Neural progenitor cell (in vitro differentiated cells): ENCODE results near the gene TAL2. TPM values are rescaled to one million over a fixed set of nuclear protein-coding genes. Genes with fewer than 3 reads are reported as not detected.
A peak's percentile ranks its signal among the peaks of the same experiment; 100 is the strongest.

Experiments used
- DNase-seq: peaks from one replicate; pipeline ENCODE4 v3.0.0-alpha.2; 2016; ENCODE audit warnings: low spot score
- H2AFZ ChIP-seq: fragments of 200-600 bp; sonication (generic); replicated peaks from 2 replicates; pipeline ENCODE4 v1.6.1; 2016; ENCODE audit warnings: antibody characterized with exemption
- H3F3A ChIP-seq: fragments of 200-600 bp; sonication (generic); 2 replicates; pipeline ENCODE4 v1.6.1; 2016; ENCODE audit warnings: antibody characterized with exemption, low read depth
- H3K27ac ChIP-seq: fragments of 200-600 bp; sonication (generic); 2 replicates; pipeline ENCODE4 v1.5.1; 2016; ENCODE audit warnings: mild to moderate bottlenecking
- H3K27me3 ChIP-seq: fragments of 200-600 bp; sonication (generic); 2 replicates; pipeline ENCODE4 v1.6.1; 2016; ENCODE audit warnings: mild to moderate bottlenecking, moderate library complexity
- H3K36me3 ChIP-seq: fragments of 200-600 bp; sonication (generic); 2 replicates; pipeline ENCODE4 v1.5.1; 2016
- H3K4me1 ChIP-seq: fragments of 200-600 bp; sonication (generic); 2 replicates; pipeline ENCODE4 v1.6.1; 2016; ENCODE audit warnings: mixed run types
- H3K4me2 ChIP-seq: fragments of 200-600 bp; sonication (generic); 2 replicates; pipeline ENCODE4 v1.6.1; 2016
- H3K4me3 ChIP-seq: fragments of 200-600 bp; sonication (generic); 2 replicates; pipeline ENCODE4 v1.5.1; 2016
- H3K79me2 ChIP-seq: fragments of 200-600 bp; sonication (generic); 2 replicates; pipeline ENCODE4 v1.6.1; 2016; ENCODE audit warnings: low read depth
- H3K9ac ChIP-seq: fragments of 200-600 bp; sonication (generic); 2 replicates; pipeline ENCODE4 v1.6.1; 2016
- H3K9me3 ChIP-seq: fragments of 200-600 bp; sonication (generic); 2 replicates; pipeline ENCODE4 v1.5.1; 2016; ENCODE audit warnings: low read depth
- H4K20me1 ChIP-seq: fragments of 200-600 bp; sonication (generic); 2 replicates; pipeline ENCODE4 v1.6.1; 2016; ENCODE audit warnings: low read depth
- H3K27ac Mint-ChIP-seq: 3 replicates; pipeline ENCODE4 v1.8.0; 2021; ENCODE audit warnings: mixed read lengths
- H3K27me3 Mint-ChIP-seq: 2 replicates; pipeline ENCODE4 v1.8.0; 2022; ENCODE audit warnings: low read depth, mild to moderate bottlenecking, inconsistent platforms, moderate library complexity, mixed read lengths; ENCODE audit not compliant: insufficient read depth
- H3K36me3 Mint-ChIP-seq: 3 replicates; pipeline ENCODE4 v1.8.0; 2021; ENCODE audit warnings: mixed read lengths
- H3K4me1 Mint-ChIP-seq: 3 replicates; pipeline ENCODE4 v1.8.0; 2021; ENCODE audit warnings: mixed read lengths
- H3K4me3 Mint-ChIP-seq: 3 replicates; pipeline ENCODE4 v1.8.0; 2021; ENCODE audit warnings: mild to moderate bottlenecking, moderate library complexity, mixed read lengths
- H3K9me3 Mint-ChIP-seq: 3 replicates; pipeline ENCODE4 v1.8.0; 2020; ENCODE audit warnings: mixed read lengths
- EZH2 ChIP-seq: fragments of 200-600 bp; sonication (generic); IDR thresholded peaks from 2 replicates; pipeline ENCODE4 v1.6.1; 2017; ENCODE audit warnings: antibody characterized with exemption, mild to moderate bottlenecking, moderate library complexity
- EZH2phosphoT487 ChIP-seq: fragments of 200-600 bp; sonication (generic); IDR thresholded peaks from 2 replicates; pipeline ENCODE4 v1.6.1; 2017; ENCODE audit warnings: antibody characterized with exemption
- total RNA-seq: library from RNA; depleted of rRNA; stranded (reverse); fragments of >200 nt; gene quantifications from 2 replicates; pipeline ENCODE4 v1.2.3, GENCODE V29; 2015; ENCODE audit warnings: low replicate concordance
- TF ChIP-seq, protein P1 (sequence below): fragments of 200-600 bp; sonication (generic); IDR thresholded peaks from 2 replicates; pipeline ENCODE4 v1.5.1; 2017; ENCODE audit warnings: antibody characterized with exemption, mild to moderate bottlenecking

Gene TAL2
- total RNA-seq, 1 donor from 2014 or later, result not detected

DNA sequence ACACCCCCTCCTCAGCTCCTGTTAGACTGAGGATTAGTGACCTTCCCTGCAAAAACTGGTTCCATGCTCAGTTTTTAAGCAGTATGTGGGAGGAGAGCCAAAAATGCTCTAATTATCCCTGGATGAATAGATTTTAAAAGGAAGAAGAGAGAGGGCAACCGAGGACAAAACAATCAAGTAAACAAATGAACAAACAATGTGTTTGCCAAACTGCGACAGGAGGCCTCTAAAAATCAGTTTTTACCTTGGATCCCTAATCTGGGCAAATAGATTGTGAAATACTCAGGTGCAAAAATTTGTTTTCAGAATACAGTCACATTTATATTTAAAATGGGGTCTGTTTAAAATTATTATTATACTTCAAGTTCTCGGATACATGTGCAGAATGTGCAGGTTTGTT lies 8.5 kb downstream of the TAL2 start:
- Histone ChIP-seq H2AFZ (no peak overlapping the region), H3K27ac (no peak overlapping the region), H3F3A (peaks cover 7% of the 10 kb centered on the region), H3K4me1 (peaks cover 36% of the 10 kb centered on the region), H4K20me1 (no peaks in the 10 kb centered on the region), H3K4me2 (peak overlapping the region; percentile 48), H3K36me3 (no peaks in the 10 kb centered on the region), H3K9me3 (no peaks in the 10 kb centered on the region), H3K27me3 (peaks cover 94% of the 10 kb centered on the region), H3K79me2 (no peaks in the 10 kb centered on the region), H3K4me3 (no peak overlapping the region), H3K9ac (no peak overlapping the region)
- Mint-ChIP-seq H3K9me3 (no peaks in the 10 kb centered on the region), H3K4me3 (no peak overlapping the region), H3K27ac (no peak overlapping the region), H3K4me1 (peaks cover 37% of the 10 kb centered on the region), H3K36me3 (peaks cover 3% of the 10 kb centered on the region), H3K27me3 (peaks cover 6% of the 10 kb centered on the region)
- TF ChIP-seq EZH2 (no peak), EZH2phosphoT487 (no peak)
- TF ChIP-seq, protein P1, sequence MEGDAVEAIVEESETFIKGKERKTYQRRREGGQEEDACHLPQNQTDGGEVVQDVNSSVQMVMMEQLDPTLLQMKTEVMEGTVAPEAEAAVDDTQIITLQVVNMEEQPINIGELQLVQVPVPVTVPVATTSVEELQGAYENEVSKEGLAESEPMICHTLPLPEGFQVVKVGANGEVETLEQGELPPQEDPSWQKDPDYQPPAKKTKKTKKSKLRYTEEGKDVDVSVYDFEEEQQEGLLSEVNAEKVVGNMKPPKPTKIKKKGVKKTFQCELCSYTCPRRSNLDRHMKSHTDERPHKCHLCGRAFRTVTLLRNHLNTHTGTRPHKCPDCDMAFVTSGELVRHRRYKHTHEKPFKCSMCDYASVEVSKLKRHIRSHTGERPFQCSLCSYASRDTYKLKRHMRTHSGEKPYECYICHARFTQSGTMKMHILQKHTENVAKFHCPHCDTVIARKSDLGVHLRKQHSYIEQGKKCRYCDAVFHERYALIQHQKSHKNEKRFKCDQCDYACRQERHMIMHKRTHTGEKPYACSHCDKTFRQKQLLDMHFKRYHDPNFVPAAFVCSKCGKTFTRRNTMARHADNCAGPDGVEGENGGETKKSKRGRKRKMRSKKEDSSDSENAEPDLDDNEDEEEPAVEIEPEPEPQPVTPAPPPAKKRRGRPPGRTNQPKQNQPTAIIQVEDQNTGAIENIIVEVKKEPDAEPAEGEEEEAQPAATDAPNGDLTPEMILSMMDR, result no peak
- DNase-seq, result no peak

DNA sequence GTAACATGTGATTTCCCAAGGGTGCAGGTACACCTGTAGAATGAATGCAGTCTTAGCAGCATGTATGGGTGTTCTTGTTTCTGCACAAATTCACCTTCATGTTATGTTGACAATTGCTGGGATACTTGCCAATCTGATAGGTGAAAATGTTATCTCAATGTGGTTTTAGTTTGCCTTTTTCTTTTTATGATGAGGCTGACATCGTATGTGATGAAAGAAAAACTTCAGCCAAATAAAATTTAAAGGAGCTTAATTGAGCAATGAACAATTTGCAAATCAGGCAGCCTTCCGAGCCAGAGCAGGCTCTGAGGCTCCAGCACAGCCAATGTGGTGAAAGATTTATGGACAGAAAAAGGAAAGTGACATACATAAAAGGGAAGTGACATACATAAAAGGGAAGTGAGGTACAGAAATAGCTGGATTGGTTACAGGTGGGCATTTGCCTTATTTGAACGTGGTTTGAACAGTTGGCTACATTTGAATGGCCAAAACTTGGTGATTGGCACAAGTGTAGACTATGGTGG lies 10.5 kb downstream of the TAL2 start:
- TF ChIP-seq, protein P1, result no peak
- TF ChIP-seq EZH2phosphoT487 (no peak), EZH2 (no peak)
- H3K79me2 ChIP-seq, result no peaks in the 10 kb centered on the region
- Mint-ChIP-seq H3K9me3 (no peaks in the 10 kb centered on the region), H3K4me3 (no peak overlapping the region), H3K36me3 (peaks cover 3% of the 10 kb centered on the region), H3K27me3 (peaks cover 6% of the 10 kb centered on the region), H3K4me1 (peaks cover 47% of the 10 kb centered on the region), H3K27ac (no peak overlapping the region)
- no peak overlapping the region for H3K4me2 ChIP-seq
- no peak overlapping the region for H2AFZ ChIP-seq
- no peaks in the 10 kb centered on the region for H3K36me3 ChIP-seq
- no peak overlapping the region for H3K4me3 ChIP-seq
- H3K9ac ChIP-seq, result no peak overlapping the region
- no peaks in the 10 kb centered on the region for H3K9me3 ChIP-seq
- H4K20me1 ChIP-seq, result peaks cover 7% of the 10 kb centered on the region
- no peak for DNase-seq
- H3K27ac ChIP-seq, result no peak overlapping the region
- H3K27me3 ChIP-seq, result peaks cover 86% of the 10 kb centered on the region
- peaks cover 48% of the 10 kb centered on the region for H3K4me1 ChIP-seq
- H3F3A ChIP-seq, result peaks cover 27% of the 10 kb centered on the region

DNA sequence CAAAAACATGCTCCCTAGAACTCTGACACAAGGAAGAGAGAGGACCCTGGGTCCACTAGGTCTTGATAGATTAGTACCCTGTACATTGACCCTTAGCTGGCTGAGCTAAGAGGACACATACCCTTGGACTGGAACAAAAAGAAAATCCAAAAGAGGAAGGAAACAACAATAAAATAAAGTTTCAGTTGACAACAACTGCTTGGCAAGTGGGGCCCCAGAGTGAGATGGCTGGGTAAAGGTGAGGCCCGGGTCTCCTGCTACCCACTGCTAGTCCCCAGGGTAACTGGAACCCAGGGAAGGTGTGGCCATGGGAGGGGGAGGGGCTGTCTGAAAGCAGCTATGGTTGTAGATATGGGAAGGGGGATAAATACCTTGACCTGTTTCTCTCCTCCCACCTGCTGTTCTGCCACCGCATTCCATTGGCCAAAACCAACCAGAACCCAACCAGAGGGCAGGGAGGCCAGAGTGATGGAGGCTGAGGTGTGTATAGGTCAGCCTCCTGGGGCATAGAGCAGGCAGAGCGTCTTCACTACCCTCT lies 11.7 kb downstream of the TAL2 start:
- Histone ChIP-seq H3K9ac (no peak overlapping the region), H2AFZ (no peak overlapping the region), H3K79me2 (no peaks in the 10 kb centered on the region), H3K27ac (no peak overlapping the region), H3K27me3 (peaks cover 87% of the 10 kb centered on the region), H3K9me3 (no peaks in the 10 kb centered on the region), H3K4me2 (no peak overlapping the region), H3K36me3 (no peaks in the 10 kb centered on the region), H4K20me1 (peaks cover 7% of the 10 kb centered on the region), H3F3A (peaks cover 36% of the 10 kb centered on the region), H3K4me1 (peaks cover 59% of the 10 kb centered on the region), H3K4me3 (no peak overlapping the region)
- Mint-ChIP-seq H3K36me3 (peaks cover 3% of the 10 kb centered on the region), H3K9me3 (no peaks in the 10 kb centered on the region), H3K27me3 (peaks cover 6% of the 10 kb centered on the region), H3K4me3 (no peak overlapping the region), H3K4me1 (peaks cover 51% of the 10 kb centered on the region), H3K27ac (no peak overlapping the region)
- DNase-seq, result no peak
- TF ChIP-seq EZH2phosphoT487, result no peak
- TF ChIP-seq, protein P1, result no peak
- no peak for TF ChIP-seq EZH2
